ENCODE results near the gene NOVA2. TPM values are rescaled to one million over a fixed set of nuclear protein-coding genes. Genes with fewer than 3 reads are reported as not detected.

The NOVA2 gene
- total and polyA plus RNA-seq, 9 of the 15 experiments (the other 6 are each of a cell fraction or from before 2014, with no cell fraction given) = not detected

DNA sequence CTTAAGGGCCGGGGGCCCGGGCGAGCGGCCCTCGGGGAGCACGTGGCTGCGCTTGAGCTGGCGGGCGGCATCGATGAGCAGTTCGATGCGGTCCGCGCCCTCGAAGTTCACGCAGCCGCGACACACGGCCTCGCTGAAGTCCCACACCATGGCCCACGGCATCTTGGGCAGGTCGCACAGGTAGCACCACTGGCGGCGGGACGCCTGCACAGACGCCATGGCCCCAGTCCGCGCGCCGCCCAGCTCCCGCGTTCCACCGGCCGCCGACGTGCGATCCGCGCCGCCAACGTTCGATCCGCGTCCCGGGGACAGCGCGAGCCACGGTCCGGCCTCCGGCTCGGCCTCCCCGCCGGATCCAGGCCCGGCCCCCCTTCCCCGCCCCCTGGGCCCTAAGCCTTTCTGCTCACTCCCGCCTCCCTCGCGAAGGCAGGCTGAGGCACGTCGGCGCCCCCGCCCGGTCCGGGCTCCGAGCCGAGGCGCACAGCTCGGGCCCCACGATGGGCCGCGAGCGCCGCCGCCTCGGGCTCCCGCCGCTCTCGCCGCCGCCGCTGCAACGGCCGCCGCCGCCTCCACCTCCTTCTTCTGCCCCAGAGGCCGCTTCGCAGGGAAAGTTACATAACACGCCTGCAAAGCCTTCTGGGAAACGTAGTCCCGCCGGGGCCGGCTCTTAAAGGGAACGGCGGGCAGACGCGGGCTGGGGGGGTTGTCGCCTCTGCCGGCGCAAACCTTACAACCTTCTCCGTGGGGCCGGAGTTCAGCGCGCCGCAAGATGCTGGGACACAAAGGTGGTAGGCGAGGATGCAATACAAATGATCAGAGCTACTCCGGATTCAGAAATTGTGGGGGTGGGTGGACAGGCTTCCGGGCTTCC, 87.9 kb downstream of the NOVA2 start, which contains the start of gene IRF2BP1 (continued):
- TF ChIP-seq, protein P1, sequence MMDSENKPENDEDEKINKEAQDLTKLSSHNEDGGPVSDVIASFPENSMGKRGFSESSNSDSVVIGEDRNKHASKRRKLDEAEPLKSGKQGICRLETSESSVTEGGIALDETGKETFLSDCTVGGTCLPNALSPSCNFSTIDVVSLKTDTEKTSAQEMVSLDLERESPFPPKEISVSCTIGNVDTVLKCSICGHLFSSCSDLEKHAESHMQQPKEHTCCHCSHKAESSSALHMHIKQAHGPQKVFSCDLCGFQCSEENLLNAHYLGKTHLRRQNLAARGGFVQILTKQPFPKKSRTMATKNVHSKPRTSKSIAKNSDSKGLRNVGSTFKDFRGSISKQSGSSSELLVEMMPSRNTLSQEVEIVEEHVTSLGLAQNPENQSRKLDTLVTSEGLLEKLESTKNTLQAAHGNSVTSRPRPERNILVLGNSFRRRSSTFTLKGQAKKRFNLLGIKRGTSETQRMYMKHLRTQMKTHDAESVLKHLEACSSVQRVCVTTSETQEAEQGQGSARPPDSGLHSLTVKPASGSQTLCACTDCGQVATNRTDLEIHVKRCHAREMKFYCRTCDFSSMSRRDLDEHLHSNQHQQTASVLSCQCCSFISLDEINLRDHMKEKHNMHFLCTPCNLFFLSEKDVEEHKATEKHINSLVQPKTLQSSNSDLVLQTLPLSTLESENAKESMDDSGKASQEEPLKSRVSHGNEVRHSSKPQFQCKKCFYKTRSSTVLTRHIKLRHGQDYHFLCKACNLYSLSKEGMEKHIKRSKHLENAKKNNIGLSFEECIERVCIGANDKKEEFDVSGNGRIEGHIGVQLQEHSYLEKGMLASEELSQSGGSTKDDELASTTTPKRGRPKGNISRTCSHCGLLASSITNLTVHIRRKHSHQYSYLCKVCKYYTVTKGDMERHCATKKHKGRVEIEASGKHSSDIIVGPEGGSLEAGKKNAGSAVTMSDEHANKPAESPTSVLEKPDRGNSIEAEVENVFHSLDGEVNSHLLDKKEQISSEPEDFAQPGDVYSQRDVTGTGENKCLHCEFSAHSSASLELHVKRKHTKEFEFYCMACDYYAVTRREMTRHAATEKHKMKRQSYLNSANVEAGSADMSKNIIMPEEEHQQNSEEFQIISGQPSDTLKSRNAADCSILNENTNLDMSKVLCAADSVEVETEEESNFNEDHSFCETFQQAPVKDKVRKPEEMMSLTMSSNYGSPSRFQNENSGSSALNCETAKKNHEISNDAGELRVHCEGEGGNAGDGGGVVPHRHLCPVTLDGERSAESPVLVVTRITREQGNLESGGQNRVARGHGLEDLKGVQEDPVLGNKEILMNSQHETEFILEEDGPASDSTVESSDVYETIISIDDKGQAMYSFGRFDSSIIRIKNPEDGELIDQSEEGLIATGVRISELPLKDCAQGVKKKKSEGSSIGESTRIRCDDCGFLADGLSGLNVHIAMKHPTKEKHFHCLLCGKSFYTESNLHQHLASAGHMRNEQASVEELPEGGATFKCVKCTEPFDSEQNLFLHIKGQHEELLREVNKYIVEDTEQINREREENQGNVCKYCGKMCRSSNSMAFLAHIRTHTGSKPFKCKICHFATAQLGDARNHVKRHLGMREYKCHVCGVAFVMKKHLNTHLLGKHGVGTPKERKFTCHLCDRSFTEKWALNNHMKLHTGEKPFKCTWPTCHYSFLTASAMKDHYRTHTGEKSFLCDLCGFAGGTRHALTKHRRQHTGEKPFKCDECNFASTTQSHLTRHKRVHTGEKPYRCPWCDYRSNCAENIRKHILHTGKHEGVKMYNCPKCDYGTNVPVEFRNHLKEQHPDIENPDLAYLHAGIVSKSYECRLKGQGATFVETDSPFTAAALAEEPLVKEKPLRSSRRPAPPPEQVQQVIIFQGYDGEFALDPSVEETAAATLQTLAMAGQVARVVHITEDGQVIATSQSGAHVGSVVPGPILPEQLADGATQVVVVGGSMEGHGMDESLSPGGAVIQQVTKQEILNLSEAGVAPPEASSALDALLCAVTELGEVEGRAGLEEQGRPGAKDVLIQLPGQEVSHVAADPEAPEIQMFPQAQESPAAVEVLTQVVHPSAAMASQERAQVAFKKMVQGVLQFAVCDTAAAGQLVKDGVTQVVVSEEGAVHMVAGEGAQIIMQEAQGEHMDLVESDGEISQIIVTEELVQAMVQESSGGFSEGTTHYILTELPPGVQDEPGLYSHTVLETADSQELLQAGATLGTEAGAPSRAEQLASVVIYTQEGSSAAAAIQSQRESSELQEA (IDR thresholded peaks at IDR 0.05; ENCODE audit: low read depth) = no peak
- TF ChIP-seq HMGN3 (IDR thresholded peaks at IDR 0.05; ENCODE audit: borderline replicate concordance, extremely low read depth, insufficient read length, low read depth, low read length) (peak; percentile 58), BACH1 (tag; IDR thresholded peaks at IDR 0.05) (no peak), MBD2 (IDR thresholded peaks at IDR 0.05; ENCODE audit: borderline replicate concordance, low read depth) (peak; percentile 85), BRCA1 (IDR thresholded peaks at IDR 0.05) (no peak), BRCA1 (CRISPR knock-in tag; IDR thresholded peaks at IDR 0.05) (no peak), JUN (IDR thresholded peaks at IDR 0.05; ENCODE audit: borderline replicate concordance, low read depth, low read length) (peak; percentile 50; the same call in 1 of the 2 replicates), JUN (CRISPR knock-in tag; IDR thresholded peaks at IDR 0.05; ENCODE audit: borderline replicate concordance) (0 out of 2 replicates have a peak, but pooled peaks have one; percentile 46), ZNF766 (CRISPR knock-in tag; conservative IDR thresholded peaks at IDR 0.05) (peak; percentile 62; the same call in 1 of the 2 replicates), NONO (IDR thresholded peaks at IDR 0.05; ENCODE audit: low read depth in 2 of 2, low read length in 1 of 2) (peak; percentile 44 to 59; a peak in 2 of 4 replicates), GATAD2B (IDR thresholded peaks at IDR 0.05; ENCODE audit: borderline replicate concordance) (peak; percentile 79; the same call in 1 of the 2 replicates), MAZ (CRISPR knock-in tag; conservative IDR thresholded peaks at IDR 0.05 in 1 of 2, IDR thresholded peaks at IDR 0.05 in 1 of 2) (peak in 1 of 2 experiments; percentile 42; a peak in 2 of 4 replicates), CEBPB (tag; IDR thresholded peaks at IDR 0.05) (peak; percentile 91)
